PC-3 (cell line): Measurements from ENCODE around the gene NFU1.

ENCODE experiments used
- EZH2 ChIP-seq: fragments of 300-600 bp; sonication (generic); IDR thresholded peaks from one replicate; pipeline ENCODE4 v1.6.1; 2017; ENCODE audit warnings: antibody characterized with exemption, mild to moderate bottlenecking, low read length; ENCODE audit not compliant: unreplicated experiment
- EZH2phosphoT487 ChIP-seq: fragments of 300-600 bp; sonication (generic); IDR thresholded peaks from 2 replicates; pipeline ENCODE4 v1.6.1; 2018; ENCODE audit warnings: mild to moderate bottlenecking, antibody characterized with exemption, low read length, borderline replicate concordance
- TF ChIP-seq, protein P1 (sequence below): fragments of 300-600 bp; sonication (generic); conservative IDR thresholded peaks from 2 replicates; pipeline ENCODE4 v1.5.1; 2017; ENCODE audit warnings: antibody characterized with exemption, low read depth, mild to moderate bottlenecking, low read length

DNA sequence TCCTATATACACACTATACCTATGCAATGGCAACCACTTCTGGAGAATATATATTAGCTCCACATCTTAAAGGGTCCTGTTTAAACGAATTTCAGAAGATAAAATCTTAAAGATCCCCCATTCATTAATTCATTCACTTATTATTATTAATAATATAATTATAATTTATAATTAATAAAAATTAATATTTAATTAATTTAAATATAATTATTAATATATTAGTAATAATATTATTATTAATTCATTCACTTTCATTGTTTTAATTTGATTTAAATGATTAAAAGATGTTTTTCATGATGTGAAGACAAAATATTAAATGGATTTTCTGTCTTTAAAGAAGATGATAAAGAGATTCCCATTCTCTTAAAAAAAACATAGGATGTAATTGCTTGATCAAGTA is 21.1 kb downstream of the NFU1 start:
- TF ChIP-seq, protein P1, sequence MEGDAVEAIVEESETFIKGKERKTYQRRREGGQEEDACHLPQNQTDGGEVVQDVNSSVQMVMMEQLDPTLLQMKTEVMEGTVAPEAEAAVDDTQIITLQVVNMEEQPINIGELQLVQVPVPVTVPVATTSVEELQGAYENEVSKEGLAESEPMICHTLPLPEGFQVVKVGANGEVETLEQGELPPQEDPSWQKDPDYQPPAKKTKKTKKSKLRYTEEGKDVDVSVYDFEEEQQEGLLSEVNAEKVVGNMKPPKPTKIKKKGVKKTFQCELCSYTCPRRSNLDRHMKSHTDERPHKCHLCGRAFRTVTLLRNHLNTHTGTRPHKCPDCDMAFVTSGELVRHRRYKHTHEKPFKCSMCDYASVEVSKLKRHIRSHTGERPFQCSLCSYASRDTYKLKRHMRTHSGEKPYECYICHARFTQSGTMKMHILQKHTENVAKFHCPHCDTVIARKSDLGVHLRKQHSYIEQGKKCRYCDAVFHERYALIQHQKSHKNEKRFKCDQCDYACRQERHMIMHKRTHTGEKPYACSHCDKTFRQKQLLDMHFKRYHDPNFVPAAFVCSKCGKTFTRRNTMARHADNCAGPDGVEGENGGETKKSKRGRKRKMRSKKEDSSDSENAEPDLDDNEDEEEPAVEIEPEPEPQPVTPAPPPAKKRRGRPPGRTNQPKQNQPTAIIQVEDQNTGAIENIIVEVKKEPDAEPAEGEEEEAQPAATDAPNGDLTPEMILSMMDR: no peak
- no peak for TF ChIP-seq EZH2phosphoT487
- no peak for TF ChIP-seq EZH2
